Ascending aorta (tissue), 2 donors: ENCODE data around the gene NPTX1. TPM values are rescaled to one million over a fixed set of nuclear protein-coding genes. Genes with fewer than 3 reads are reported as not detected.

ENCODE experiments used
- DNase-seq, 2 donors: peaks; one replicate each; pipeline ENCODE4 v3.0.0-alpha.2; 2019; ENCODE audit warnings: low spot score in 2 of 2
- H3K27ac ChIP-seq, 2 donors: fragments of 200-600 bp; sonication (generic); one replicate each; pipeline ENCODE4 v1.5.1; 2016 to 2017; ENCODE audit warnings: mild to moderate bottlenecking in 1 of 2
- H3K27me3 ChIP-seq: fragments of 200-600 bp; sonication (generic); one replicate; pipeline ENCODE4 v1.5.1; 2017
- H3K36me3 ChIP-seq, 2 donors: fragments of 200-600 bp; sonication (generic); one replicate each; pipeline ENCODE4 v1.5.1; 2016
- H3K4me1 ChIP-seq, 2 donors: fragments of 200-600 bp; sonication (generic); one replicate each; pipeline ENCODE4 v1.5.1; 2016 to 2017; ENCODE audit warnings: mild to moderate bottlenecking in 1 of 2
- H3K4me3 ChIP-seq, 2 donors: fragments of 200-600 bp; sonication (generic); one replicate each; pipeline ENCODE4 v1.5.1; 2016 to 2017; ENCODE audit warnings: mild to moderate bottlenecking in 1 of 2
- H3K9me3 ChIP-seq, 2 donors: fragments of 200-600 bp; sonication (generic); one replicate each; pipeline ENCODE4 v1.5.1; 2016
- CTCF ChIP-seq, 3 experiments: fragments of 200-600 bp in 2 of 3; fragments of 450-650 bp in 1 of 3; sonication (generic) in 2 of 3; IDR thresholded peaks; one replicate each; pipeline ENCODE4 v1.5.1; 2016 to 2019; ENCODE audit warnings: antibody characterized with exemption in 3 of 3, mild to moderate bottlenecking in 1 of 3, moderate library complexity in 1 of 3
- intact Hi-C: fragments of 100-400 bp; cut with DNase I; formaldehyde crosslinking; loops from one replicate; pipeline ENCODE4 v1.15.1; 2023
- total RNA-seq: library from RNA; depleted of rRNA; stranded (reverse); fragments of >200 nt; gene quantifications from one replicate; pipeline ENCODE4 v1.1.0, GENCODE V29; 2016

NPTX1 gene
- total RNA-seq, 1 donor from 2014 or later = not detected

- H3K36me3 ChIP-seq = no peaks in the 10 kb centered on the region
- intact Hi-C loops = no loop called here
- no peaks in the 10 kb centered on the region for H3K9me3 ChIP-seq
Observed at GRCh38 chr17:80481284-80482057, 5.1 kb upstream of the NPTX1 start.

GRCh38 chr17:80480248-80480647 is 3.8 kb upstream of the NPTX1 start:
- Histone ChIP-seq H3K4me3 (no peak overlapping the region), H3K27ac (no peak overlapping the region), H3K36me3 (no peaks in the 10 kb centered on the region), H3K27me3 (peaks cover 35% of the 10 kb centered on the region), H3K4me1 (peaks cover 21 to 25% of the 10 kb centered on the region in 2 donors), H3K9me3 (no peaks in the 10 kb centered on the region)
- intact Hi-C loops = no loop called here
- no peak for TF ChIP-seq CTCF (IDR thresholded peaks at IDR 0.05)
- DNase-seq = no peak

More at GRCh38 chr17:80481284-80482057, 5.1 kb upstream of the NPTX1 start:
- H3K27ac ChIP-seq = no peak overlapping the region
- TF ChIP-seq CTCF (IDR thresholded peaks at IDR 0.05) = no peak
- H3K4me1 ChIP-seq = peaks cover 16 to 19% of the 10 kb centered on the region in 2 donors
- peaks cover 30% of the 10 kb centered on the region for H3K27me3 ChIP-seq
- no peak overlapping the region for H3K4me3 ChIP-seq
- no peak for DNase-seq

- TF ChIP-seq CTCF (IDR thresholded peaks at IDR 0.05) = no peak
- intact Hi-C loops = no loop called here
- Histone ChIP-seq H3K27me3 (peaks cover 35% of the 10 kb centered on the region), H3K9me3 (no peaks in the 10 kb centered on the region), H3K4me3 (no peak overlapping the region), H3K36me3 (no peaks in the 10 kb centered on the region), H3K27ac (no peak overlapping the region), H3K4me1 (peaks cover 21 to 34% of the 10 kb centered on the region in 2 donors)
- DNase-seq = no peak
Observed at GRCh38 chr17:80479246-80479566, 2.8 kb upstream of the NPTX1 start.

GRCh38 chr17:80478487-80479245 is 2.3 kb upstream of the NPTX1 start:
- intact Hi-C loops = no loop called here
- H3K27me3 ChIP-seq = peaks cover 39% of the 10 kb centered on the region
- H3K4me3 ChIP-seq = peak overlapping the region; percentile 29 to 60
- no peak for DNase-seq
- H3K27ac ChIP-seq = no peak overlapping the region
- no peaks in the 10 kb centered on the region for H3K9me3 ChIP-seq
- no peak for TF ChIP-seq CTCF (IDR thresholded peaks at IDR 0.05)
- peaks cover 21 to 34% of the 10 kb centered on the region in 2 donors for H3K4me1 ChIP-seq
- no peaks in the 10 kb centered on the region for H3K36me3 ChIP-seq

- DNase-seq = no peak
- H3K36me3 ChIP-seq = no peaks in the 10 kb centered on the region
- peak overlapping the region; percentile 29 to 60 for H3K4me3 ChIP-seq
- H3K9me3 ChIP-seq = no peaks in the 10 kb centered on the region
- intact Hi-C loops = no loop called here
- TF ChIP-seq CTCF (IDR thresholded peaks at IDR 0.05) = peak in 1 of 3 experiments; percentile 31
- no peak overlapping the region for H3K27ac ChIP-seq
- peaks cover 39% of the 10 kb centered on the region for H3K27me3 ChIP-seq
- peaks cover 21 to 34% of the 10 kb centered on the region in 2 donors for H3K4me1 ChIP-seq
Observed at GRCh38 chr17:80477647-80478478, 1.5 kb upstream of the NPTX1 start.
